Endothelial cell of umbilical vein (primary cell): ENCODE measurements around the gene TAF3. TPM values are rescaled to one million over a fixed set of nuclear protein-coding genes. Genes with fewer than 3 reads are reported as not detected.

Experiments
- BruUV-seq: library from RNA; stranded (reverse); fragments of 400-500 nt; replicated peaks from 2 replicates; lab custom pipeline; 2021; lab: Mats Ljungman, UMichigan
- CTCF ChIA-PET: fragments of 300-600, 350-600 bp; sonication (Branson Sonifier 250); formaldehyde crosslinking; loops from one replicate; lab custom pipeline; 2021; ENCODE audit warnings: antibody characterized with exemption, inconsistent platforms; lab: Charles Lee
- POLR2A ChIA-PET: fragments of 300-600, 350-600 bp; sonication (Branson Sonifier 250); formaldehyde crosslinking; loops from one replicate; lab custom pipeline; 2021; ENCODE audit warnings: antibody characterized with exemption, inconsistent platforms; lab: Charles Lee
- DNase-seq: peaks from one replicate; pipeline ENCODE4 v3.0.0-alpha.2; 2011; ENCODE audit warnings: low read depth, low spot score
- FAIRE-seq: peaks from 2 replicates; lab custom pipeline; 2011; peaks lifted over from hg19 to GRCh38; lab: Jason Lieb, UNC
- H2AFZ ChIP-seq: 2 replicates; pipeline ENCODE4 v1.6.0; 2012; ENCODE audit warnings: low read depth, low read length, control low read depth, inconsistent platforms
- H3K27ac ChIP-seq: 2 replicates; pipeline ENCODE4 v1.5.1; 2011; ENCODE audit warnings: low read depth, mild to moderate bottlenecking, control low read depth, low read length, moderate library complexity; ENCODE audit not compliant: insufficient read depth
- H3K27me3 ChIP-seq, 2 experiments: 2 replicates each; pipeline versions ENCODE4 v1.6.0 to v1.6.1; 2011; ENCODE audit warnings: low read length in 2 of 2, mixed read lengths in 1 of 2; ENCODE audit not compliant: control insufficient read depth in 2 of 2, insufficient read depth in 2 of 2
- H3K36me3 ChIP-seq, 2 experiments: 2 replicates in 1 of 2; 3 replicates in 1 of 2; pipeline ENCODE4 v1.5.1; 2011; ENCODE audit warnings: low read length in 2 of 2, mild to moderate bottlenecking in 1 of 2, moderate library complexity in 1 of 2; ENCODE audit not compliant: control insufficient read depth in 2 of 2, insufficient read depth in 2 of 2; ENCODE audit errors: extremely low read depth in 1 of 2
- H3K4me1 ChIP-seq: 3 replicates; pipeline ENCODE4 v1.5.1; 2011; ENCODE audit warnings: mild to moderate bottlenecking, low read length; ENCODE audit not compliant: control insufficient read depth, insufficient read depth; ENCODE audit errors: extremely low read depth
- H3K4me2 ChIP-seq: 2 replicates; pipeline ENCODE4 v1.6.1; 2011; ENCODE audit warnings: low read length, control low read depth, mixed read lengths; ENCODE audit not compliant: insufficient read depth
- H3K4me3 ChIP-seq, 3 experiments: fragments of 200-600 bp in 1 of 3; sonication (generic), shearing (Covaris generic) in 1 of 3; replicated peaks in 1 of 3; 2 replicates each; pipeline ENCODE4 v1.5.1; 2011 to 2016; ENCODE audit warnings: control low read depth in 3 of 3, low read length in 3 of 3, mild to moderate bottlenecking in 2 of 3, inconsistent platforms in 1 of 3, low read depth in 1 of 3, moderate library complexity in 1 of 3; ENCODE audit not compliant: insufficient read depth in 1 of 3
- H3K79me2 ChIP-seq: 2 replicates; pipeline ENCODE4 v1.6.0; 2012; ENCODE audit warnings: low read length, inconsistent platforms; ENCODE audit not compliant: control insufficient read depth, insufficient read depth
- H3K9ac ChIP-seq: replicated peaks from 2 replicates; pipeline ENCODE3; 2011; ENCODE audit warnings: low read length, control low read depth; ENCODE audit not compliant: insufficient read depth; ENCODE audit errors: extremely low read depth
- H3K9me1 ChIP-seq: replicated peaks from 3 replicates; pipeline ENCODE4 v1.6.0; 2011; ENCODE audit warnings: mild to moderate bottlenecking, low read length; ENCODE audit not compliant: control insufficient read depth, insufficient read depth; ENCODE audit errors: extremely low read depth
- H3K9me3 ChIP-seq: replicated peaks from 2 replicates; pipeline ENCODE4 v1.5.1; 2012; ENCODE audit warnings: low read length, inconsistent platforms; ENCODE audit not compliant: control insufficient read depth, insufficient read depth
- H4K20me1 ChIP-seq: replicated peaks from 2 replicates; pipeline ENCODE3; 2011; ENCODE audit warnings: mild to moderate bottlenecking, low read length; ENCODE audit not compliant: control insufficient read depth, insufficient read depth; ENCODE audit errors: extremely low read depth
- CTCF ChIP-seq, 2 donors: IDR thresholded peaks; 1 replicate in 1 of 2; 2 replicates in 1 of 2; pipeline ENCODE4 v1.5.1; 2011; ENCODE audit warnings: low read length in 2 of 2, mild to moderate bottlenecking in 2 of 2, moderate library complexity in 2 of 2, control low read depth in 1 of 2, inconsistent platforms in 1 of 2, low read depth in 1 of 2; ENCODE audit not compliant: insufficient read depth in 1 of 2; ENCODE audit errors: extremely low read depth in 1 of 2
- FOS ChIP-seq: IDR thresholded peaks from 2 replicates; pipeline ENCODE4 v1.6.1; 2011; ENCODE audit warnings: mild to moderate bottlenecking, low read length, moderate library complexity, borderline replicate concordance; ENCODE audit not compliant: insufficient read depth
- GATA2 ChIP-seq: IDR thresholded peaks from 2 replicates; pipeline ENCODE4 v1.7.0; 2011; ENCODE audit warnings: low read depth, mild to moderate bottlenecking, moderate library complexity, mixed read lengths, low read length; ENCODE audit not compliant: insufficient read length, insufficient read depth
- MAX ChIP-seq: IDR thresholded peaks from 2 replicates; pipeline ENCODE4 v1.6.1; 2011; ENCODE audit not compliant: insufficient read depth, insufficient read length
- dilution Hi-C: fragments of 300-500 bp; cut with MboI; formaldehyde crosslinking; loops from one replicate; pipeline ENCODE4 v1.15.0; 2019; ENCODE audit warnings: low sequenced_read_pairs; ENCODE audit not compliant: extremely low pct_ligation_motif_present
- intact Hi-C: fragments of 100-400 bp; cut with micrococcal nuclease; formaldehyde crosslinking; loops from one replicate; pipeline ENCODE4 v1.10.0; 2022
- polyA plus RNA-seq, 4 experiments: library from polyadenylated mRNA; depleted of rRNA in 3 of 4; stranded (reverse) in 3 of 4; unstranded in 1 of 4; fragments of >200 nt; gene quantifications; 2 replicates each; pipeline versions ENCODE4 v1.2.1 to v1.2.3, GENCODE V29; 2011 to 2012; ENCODE audit warnings: missing spikeins in 1 of 4
- total RNA-seq: library from RNA; stranded (reverse); gene quantifications from 2 replicates; pipeline ENCODE4 v1.2.3, GENCODE V29; 2021

Gene TAF3
- total and polyA plus RNA-seq, 2 donors (not counting 3 experiments of a cell fraction or from before 2014, with no cell fraction given) = 2.4 to 10.5 TPM

- POLR2A ChIA-PET = no interaction called here
- CTCF ChIA-PET = interaction anchor here (1.2 to 1.5 kb wide), 3 partner anchors 16 to 56 kb away, joined by 3 to 5 read pairs (median 3); no protein-coding TSS in a partner anchor
- no peak overlapping the region for H3K4me3 ChIP-seq
These were observed 97.7 kb downstream of the TAF3 start for GRCh38 chr10:7915923-7916536.

More at GRCh38 chr10:7915923-7916536, 97.7 kb downstream of the TAF3 start:
- Histone ChIP-seq H2AFZ (no peak overlapping the region), H3K4me2 (no peak overlapping the region), H3K9me3 (no peaks in the 10 kb centered on the region), H3K9me1 (no peaks in the 10 kb centered on the region), H3K79me2 (peaks cover 2% of the 10 kb centered on the region), H4K20me1 (no peaks in the 10 kb centered on the region), H3K4me1 (peaks cover 4% of the 10 kb centered on the region), H3K27ac (no peak overlapping the region), H3K36me3 (no peaks in the 10 kb centered on the region), H3K9ac (no peak overlapping the region), H3K27me3 (no peaks in the 10 kb centered on the region)
- dilution Hi-C loops (no loop called here), intact Hi-C loops (no loop called here)
- BruUV-seq = no TSS peak
- DNase-seq (peak; percentile 85), FAIRE-seq (peak; percentile 73)
- no peak for TF ChIP-seq MAX
- no peak for TF ChIP-seq CTCF (IDR thresholded peaks at IDR 0.05; ENCODE audit: extremely low read depth in 1 of 2, insufficient read depth in 1 of 2, low read depth in 1 of 2, low read length in 2 of 2)
- TF ChIP-seq FOS = no peak
- no peak for TF ChIP-seq GATA2
